Panc1 (cell line): Measurements from ENCODE around the gene CSTF1. TPM values are rescaled to one million over a fixed set of nuclear protein-coding genes. Genes with fewer than 3 reads are reported as not detected.

Source experiments
- ATAC-seq: fragments of 200-7000 bp; cut with Tn5 transposase; 2 replicates; pipeline ENCODE4 v1.9.1; 2020; ENCODE audit warnings: mild to moderate bottlenecking, moderate library complexity
- BruUV-seq: library from RNA; stranded (reverse); fragments of 400-500 nt; replicated peaks from 2 replicates; lab custom pipeline; 2021; lab: Mats Ljungman, UMichigan
- CTCF ChIA-PET: fragments of 300-600 bp; sonication (Branson Sonifier 250); formaldehyde crosslinking; loops from one replicate; lab custom pipeline; 2022; ENCODE audit warnings: antibody characterized with exemption; lab: Charles Lee
- POLR2A ChIA-PET: fragments of 300-600 bp; sonication (Branson Sonifier 250); formaldehyde crosslinking; loops from one replicate; lab custom pipeline; 2022; ENCODE audit warnings: antibody characterized with exemption; lab: Charles Lee
- DNase-seq: peaks from one replicate; pipeline ENCODE4 v3.0.0-alpha.2; 2010; ENCODE audit warnings: low read depth, low spot score
- H3K27ac ChIP-seq: 2 replicates; pipeline ENCODE4 v1.5.1; 2011; ENCODE audit warnings: mild to moderate bottlenecking, low read length, inconsistent platforms
- H3K27me3 ChIP-seq: fragments of 200-500 bp; sonication (Bioruptor generic); 2 replicates; pipeline ENCODE4 v1.6.0; 2014; ENCODE audit warnings: low read length, inconsistent platforms; ENCODE audit not compliant: control insufficient read depth, insufficient read depth
- H3K36me3 ChIP-seq: fragments of 200-500 bp; sonication (Bioruptor generic); 2 replicates; pipeline ENCODE4 v1.5.1; 2014; ENCODE audit warnings: inconsistent platforms, mild to moderate bottlenecking, low read length, moderate library complexity; ENCODE audit not compliant: control insufficient read depth, insufficient read depth
- H3K4me1 ChIP-seq: 2 replicates; pipeline ENCODE4 v1.5.1; 2011; ENCODE audit warnings: inconsistent platforms, mild to moderate bottlenecking, low read length, moderate library complexity; ENCODE audit not compliant: control insufficient read depth, insufficient read depth
- H3K4me3 ChIP-seq, 2 experiments: 2 replicates each; pipeline ENCODE4 v1.5.1; 2011 to 2012; ENCODE audit warnings: low read depth in 2 of 2, low read length in 2 of 2, mild to moderate bottlenecking in 2 of 2, inconsistent platforms in 1 of 2, moderate library complexity in 1 of 2
- H3K9me3 ChIP-seq: fragments of 200-500 bp; sonication (Bioruptor generic); 2 replicates; pipeline ENCODE4 v1.5.1; 2014; ENCODE audit warnings: low read depth, mild to moderate bottlenecking, inconsistent platforms, low read length, moderate library complexity; ENCODE audit not compliant: control insufficient read depth, insufficient read depth
- POLR2AphosphoS5 ChIP-seq: IDR thresholded peaks from 2 replicates; pipeline ENCODE4 v1.6.1; 2012; ENCODE audit warnings: mild to moderate bottlenecking, low read depth, low read length, moderate library complexity
- SIN3A ChIP-seq: IDR thresholded peaks from 2 replicates; pipeline ENCODE4 v1.6.1; 2012; ENCODE audit warnings: low read depth, mild to moderate bottlenecking, low read length, moderate library complexity, borderline replicate concordance; ENCODE audit not compliant: insufficient read depth
- TCF7L2 ChIP-seq: IDR thresholded peaks from 2 replicates; pipeline ENCODE4 v1.6.1; 2011; ENCODE audit warnings: mild to moderate bottlenecking, low read depth, low read length, inconsistent platforms
- in situ Hi-C: cut with HindIII; loops from 2 replicates; pipeline ENCODE4 v1.10.0; 2016; ENCODE audit warnings: low sequenced_read_pairs, low pct_unique_long_range_greater_than_20kb
- intact Hi-C: fragments of 100-400 bp; cut with micrococcal nuclease; formaldehyde crosslinking; loops from one replicate; pipeline ENCODE4 v1.10.0; 2022; ENCODE audit not compliant: unreplicated experiment
- total RNA-seq: library from RNA; stranded (reverse); gene quantifications from one replicate; pipeline ENCODE4 v1.2.1, GENCODE V29; 2021; ENCODE audit not compliant: unreplicated experiment
- TF ChIP-seq, protein P1 (sequence below): fragments of 450-650 bp; IDR thresholded peaks from 2 replicates; pipeline ENCODE4 v1.5.1; 2017; ENCODE audit warnings: mild to moderate bottlenecking
- TF ChIP-seq, protein P2 (sequence below), 2 experiments: IDR thresholded peaks; 2 replicates each; pipeline ENCODE4 v1.6.1; 2011 to 2012; ENCODE audit warnings: low read depth in 2 of 2, control low read depth in 1 of 2, low read length in 1 of 2, mild to moderate bottlenecking in 1 of 2, moderate library complexity in 1 of 2; ENCODE audit not compliant: insufficient read depth in 1 of 2

Gene CSTF1
- total RNA-seq, 1 experiment from 2014 or later: 46.3 TPM

DNA sequence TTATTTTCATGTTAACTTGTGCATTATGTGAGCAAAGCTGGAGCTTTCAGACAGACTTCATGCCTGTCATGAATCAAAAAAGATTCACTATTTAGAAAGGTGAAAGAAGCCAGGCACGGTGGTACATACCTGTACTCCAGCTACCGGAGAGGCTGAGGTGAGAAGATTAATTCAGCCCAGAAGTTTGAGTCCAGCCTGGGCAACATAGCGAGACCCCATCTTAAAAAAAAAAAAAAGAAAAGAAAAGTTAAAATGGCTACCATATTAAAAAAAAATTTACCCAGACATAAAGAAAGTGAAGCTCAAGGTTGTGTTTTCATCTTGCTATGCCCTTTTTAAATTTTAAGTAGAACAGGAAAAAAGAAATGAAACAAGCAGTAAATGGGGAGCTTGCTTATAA, 20.5 kb downstream of the CSTF1 start:
- no TSS peak for BruUV-seq
- ChIA-PET POLR2A (interaction anchor here (0.5 kb wide), 1 partner anchor 12 kb away, joined by 6 read pairs; no protein-coding TSS in a partner anchor), CTCF (no interaction called here)
- DNase-seq (no peak), ATAC-seq (no peak)
- intact Hi-C loops (no loop called here), in situ Hi-C loops (no loop called here)
- no peak overlapping the region for H3K4me3 ChIP-seq
- no peak overlapping the region for H3K27ac ChIP-seq
- no peaks in the 10 kb centered on the region for H3K9me3 ChIP-seq
- no peaks in the 10 kb centered on the region for H3K27me3 ChIP-seq
- TF ChIP-seq POLR2AphosphoS5 (no peak), SIN3A (no peak), TCF7L2 (no peak)
- TF ChIP-seq, protein P1, sequence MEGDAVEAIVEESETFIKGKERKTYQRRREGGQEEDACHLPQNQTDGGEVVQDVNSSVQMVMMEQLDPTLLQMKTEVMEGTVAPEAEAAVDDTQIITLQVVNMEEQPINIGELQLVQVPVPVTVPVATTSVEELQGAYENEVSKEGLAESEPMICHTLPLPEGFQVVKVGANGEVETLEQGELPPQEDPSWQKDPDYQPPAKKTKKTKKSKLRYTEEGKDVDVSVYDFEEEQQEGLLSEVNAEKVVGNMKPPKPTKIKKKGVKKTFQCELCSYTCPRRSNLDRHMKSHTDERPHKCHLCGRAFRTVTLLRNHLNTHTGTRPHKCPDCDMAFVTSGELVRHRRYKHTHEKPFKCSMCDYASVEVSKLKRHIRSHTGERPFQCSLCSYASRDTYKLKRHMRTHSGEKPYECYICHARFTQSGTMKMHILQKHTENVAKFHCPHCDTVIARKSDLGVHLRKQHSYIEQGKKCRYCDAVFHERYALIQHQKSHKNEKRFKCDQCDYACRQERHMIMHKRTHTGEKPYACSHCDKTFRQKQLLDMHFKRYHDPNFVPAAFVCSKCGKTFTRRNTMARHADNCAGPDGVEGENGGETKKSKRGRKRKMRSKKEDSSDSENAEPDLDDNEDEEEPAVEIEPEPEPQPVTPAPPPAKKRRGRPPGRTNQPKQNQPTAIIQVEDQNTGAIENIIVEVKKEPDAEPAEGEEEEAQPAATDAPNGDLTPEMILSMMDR: no peak
- TF ChIP-seq, protein P2, sequence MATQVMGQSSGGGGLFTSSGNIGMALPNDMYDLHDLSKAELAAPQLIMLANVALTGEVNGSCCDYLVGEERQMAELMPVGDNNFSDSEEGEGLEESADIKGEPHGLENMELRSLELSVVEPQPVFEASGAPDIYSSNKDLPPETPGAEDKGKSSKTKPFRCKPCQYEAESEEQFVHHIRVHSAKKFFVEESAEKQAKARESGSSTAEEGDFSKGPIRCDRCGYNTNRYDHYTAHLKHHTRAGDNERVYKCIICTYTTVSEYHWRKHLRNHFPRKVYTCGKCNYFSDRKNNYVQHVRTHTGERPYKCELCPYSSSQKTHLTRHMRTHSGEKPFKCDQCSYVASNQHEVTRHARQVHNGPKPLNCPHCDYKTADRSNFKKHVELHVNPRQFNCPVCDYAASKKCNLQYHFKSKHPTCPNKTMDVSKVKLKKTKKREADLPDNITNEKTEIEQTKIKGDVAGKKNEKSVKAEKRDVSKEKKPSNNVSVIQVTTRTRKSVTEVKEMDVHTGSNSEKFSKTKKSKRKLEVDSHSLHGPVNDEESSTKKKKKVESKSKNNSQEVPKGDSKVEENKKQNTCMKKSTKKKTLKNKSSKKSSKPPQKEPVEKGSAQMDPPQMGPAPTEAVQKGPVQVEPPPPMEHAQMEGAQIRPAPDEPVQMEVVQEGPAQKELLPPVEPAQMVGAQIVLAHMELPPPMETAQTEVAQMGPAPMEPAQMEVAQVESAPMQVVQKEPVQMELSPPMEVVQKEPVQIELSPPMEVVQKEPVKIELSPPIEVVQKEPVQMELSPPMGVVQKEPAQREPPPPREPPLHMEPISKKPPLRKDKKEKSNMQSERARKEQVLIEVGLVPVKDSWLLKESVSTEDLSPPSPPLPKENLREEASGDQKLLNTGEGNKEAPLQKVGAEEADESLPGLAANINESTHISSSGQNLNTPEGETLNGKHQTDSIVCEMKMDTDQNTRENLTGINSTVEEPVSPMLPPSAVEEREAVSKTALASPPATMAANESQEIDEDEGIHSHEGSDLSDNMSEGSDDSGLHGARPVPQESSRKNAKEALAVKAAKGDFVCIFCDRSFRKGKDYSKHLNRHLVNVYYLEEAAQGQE (IDR thresholded peaks at IDR 0.05; ENCODE audit: insufficient read depth in 1 of 2, low read depth in 2 of 2, low read length in 1 of 2): no peak
- 0 out of 2 replicates have a peak, but pooled peaks cover 2% of the 10 kb centered on the region for H3K36me3 ChIP-seq
- no peaks in the 10 kb centered on the region for H3K4me1 ChIP-seq

DNA sequence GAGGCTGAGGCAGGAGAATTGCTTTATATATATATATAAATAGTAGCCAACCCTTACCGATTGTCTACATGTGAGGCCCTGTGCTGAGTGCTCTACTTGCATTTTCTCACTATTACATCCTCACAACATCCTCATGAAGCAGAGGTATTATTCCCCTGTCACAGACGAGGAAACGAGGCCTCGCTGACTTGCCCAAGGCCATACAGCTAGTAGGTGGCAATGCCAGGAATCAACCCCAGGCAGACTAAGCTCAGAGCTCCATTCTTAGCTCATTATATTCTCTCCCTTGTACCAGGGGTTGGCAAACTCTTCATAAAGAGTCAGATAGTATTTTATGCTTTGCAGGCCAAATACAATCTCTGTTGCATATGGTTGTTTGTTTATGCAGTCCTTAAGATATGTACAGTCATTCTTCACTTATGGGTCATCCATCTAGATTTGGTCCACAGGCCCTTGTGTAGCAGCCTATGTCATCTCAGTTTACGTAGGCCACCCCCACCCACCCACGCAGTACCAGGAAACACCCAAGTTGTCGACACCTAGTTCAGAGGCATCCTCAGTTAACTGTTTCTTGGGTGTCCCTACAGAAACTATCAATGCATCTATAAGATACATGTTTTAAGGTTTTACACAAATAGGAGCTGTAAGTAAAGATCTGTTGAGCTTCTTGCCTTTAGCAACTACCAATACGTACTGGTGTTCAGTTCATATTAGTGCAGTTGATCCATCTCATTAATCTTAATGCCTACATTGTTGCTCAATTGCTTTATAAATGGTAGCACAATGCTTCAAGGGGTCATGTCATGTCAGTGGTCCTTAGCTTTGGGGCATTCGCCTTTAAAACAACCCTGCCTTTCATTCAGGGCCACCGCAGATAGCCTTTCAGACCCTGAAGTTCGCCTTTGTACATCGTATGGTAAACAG, 22.7 kb downstream of the CSTF1 start:
- Histone ChIP-seq H3K4me1 (no peaks in the 10 kb centered on the region), H3K4me3 (no peak overlapping the region), H3K27ac (no peak overlapping the region), H3K36me3 (no peaks in the 10 kb centered on the region), H3K27me3 (no peaks in the 10 kb centered on the region), H3K9me3 (no peaks in the 10 kb centered on the region)
- DNase-seq (no peak), ATAC-seq (no peak)
- ChIA-PET POLR2A (no interaction called here), CTCF (no interaction called here)
- in situ Hi-C loops: no loop called here
- TF ChIP-seq TCF7L2: no peak
- BruUV-seq: no TSS peak
- intact Hi-C loops: no loop called here

DNA sequence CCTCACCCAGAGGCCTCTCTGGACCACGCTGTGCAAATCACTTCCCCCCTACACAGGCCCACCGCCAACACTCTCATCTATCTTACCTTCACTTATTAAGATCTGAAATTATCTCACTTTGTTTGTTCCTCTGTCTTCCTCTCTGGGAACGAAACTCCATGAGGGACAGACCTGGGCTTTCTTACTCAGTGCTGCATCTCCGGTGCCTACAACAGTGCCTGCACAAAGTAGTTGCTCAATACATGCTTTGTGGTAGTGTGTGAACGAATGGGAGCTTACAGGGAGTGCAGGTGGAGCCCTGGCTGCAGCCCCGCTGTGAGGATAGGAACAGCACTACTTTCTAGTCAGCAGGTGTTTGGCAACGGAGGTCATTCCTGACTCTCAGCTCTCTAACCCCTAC, 25.0 kb downstream of the CSTF1 start:
- Histone ChIP-seq H3K4me1 (no peaks in the 10 kb centered on the region), H3K9me3 (no peaks in the 10 kb centered on the region), H3K27me3 (no peaks in the 10 kb centered on the region), H3K4me3 (no peak overlapping the region), H3K36me3 (no peaks in the 10 kb centered on the region), H3K27ac (no peak overlapping the region)
- ATAC-seq: no peak
- no peak for DNase-seq
- CTCF ChIA-PET: no interaction called here
- in situ Hi-C loops (no loop called here), intact Hi-C loops (no loop called here)
- no TSS peak for BruUV-seq
- TF ChIP-seq SIN3A: no peak
- TF ChIP-seq, protein P2 (IDR thresholded peaks at IDR 0.05; ENCODE audit: insufficient read depth in 1 of 2, low read depth in 2 of 2, low read length in 1 of 2): no peak
- TF ChIP-seq TCF7L2: no peak
- TF ChIP-seq, protein P1: no peak
- TF ChIP-seq POLR2AphosphoS5: no peak
- POLR2A ChIA-PET: no interaction called here
